ENCODE results near the gene B3GNT3. TPM values are rescaled to one million over a fixed set of nuclear protein-coding genes. Genes with fewer than 3 reads are reported as not detected.
"Not testable (repeated sequence)": the region's sequence is repeated elsewhere in the genome, so short reads cannot be mapped to it uniquely, and the experiment has no call there.

B3GNT3 gene
- total RNA-seq, 2 experiments from 2014 or later: 0.75 to 0.95 TPM

- H3K9me3 Mint-ChIP-seq (ENCODE audit: low read depth); H3K27me3 Mint-ChIP-seq; H3K27ac Mint-ChIP-seq; DNase-seq; H3K4me3 Mint-ChIP-seq; H3K36me3 Mint-ChIP-seq (ENCODE audit: low read depth); ATAC-seq: not testable (repeated sequence)
- CTCF ChIA-PET: interaction anchor here (0.6 to 0.7 kb wide), 3 partner anchors 9 to 21 kb away, joined by 3 to 5 read pairs (median 4); no protein-coding TSS in a partner anchor
- POLR2A ChIA-PET: interaction anchor here (0.7 kb wide), 1 partner anchor 21 kb away, joined by 7 read pairs; no protein-coding TSS in a partner anchor
- H3K4me1 Mint-ChIP-seq: peaks cover 48% of the 10 kb centered on the region
- intact Hi-C loops (cut with DNase I, micrococcal nuclease): loop anchor here (5.0 kb wide), 2 partner anchors 59 to 134 kb away; partner anchors contain the start of genes CCDC124 (in 1 of the 2) and RPL18A (in 1 of the 2)
These were observed 3.7 kb downstream of the B3GNT3 start for GRCh38 chr19:17798599-17798998.

GRCh38 chr19:17802137-17802858 lies 7.4 kb downstream of the B3GNT3 start:
- ChIA-PET POLR2A (interaction anchor here (0.5 to 0.7 kb wide), 4 partner anchors 9 to 399 kb away, joined by 3 to 9 read pairs (median 3); no protein-coding TSS in a partner anchor), CTCF (interaction anchor here (0.7 to 1.8 kb wide), 5 partner anchors 15 to 192 kb away, joined by 3 to 11 read pairs (median 4); partner anchors contain the start of gene RPL18A)
- H3K27me3 Mint-ChIP-seq: no peaks in the 10 kb centered on the region
- ATAC-seq (no peak), DNase-seq (no peak)
- H3K9me3 Mint-ChIP-seq (ENCODE audit: low read depth): no peaks in the 10 kb centered on the region
- intact Hi-C loops (cut with DNase I, micrococcal nuclease): no loop called here
- peak overlapping the region; percentile 58 for H3K27ac Mint-ChIP-seq
- H3K4me3 Mint-ChIP-seq: no peak overlapping the region
- H3K4me1 Mint-ChIP-seq: peaks cover 35% of the 10 kb centered on the region
- no peaks in the 10 kb centered on the region for H3K36me3 Mint-ChIP-seq (ENCODE audit: low read depth)

- H3K27me3 Mint-ChIP-seq: no peaks in the 10 kb centered on the region
- POLR2A ChIA-PET: interaction anchor here (1.0 kb wide), 1 partner anchor 56 kb away, joined by 5 read pairs; the partner anchor contains the start of gene RPL18A
These were observed 8.4 kb downstream of the B3GNT3 start for GRCh38 chr19:17803264-17803896.

GRCh38 chr19:17805427-17805826 lies 10.5 kb downstream of the B3GNT3 start:
- ChIA-PET CTCF (interaction anchor here (0.6 to 1.5 kb wide), 3 partner anchors 9 to 113 kb away, joined by 3 to 5 read pairs (median 3); partner anchors contain the start of gene B3GNT3), POLR2A (interaction anchor here (0.6 to 0.7 kb wide), 2 partner anchors 8 to 13 kb away, joined by 3 to 5 read pairs; no protein-coding TSS in a partner anchor)
- ATAC-seq (no peak), DNase-seq (no peak)
- Mint-ChIP-seq H3K27ac (no peak overlapping the region), H3K4me1 (peaks cover 35% of the 10 kb centered on the region), H3K9me3 (ENCODE audit: low read depth) (no peaks in the 10 kb centered on the region), H3K36me3 (ENCODE audit: low read depth) (no peaks in the 10 kb centered on the region), H3K27me3 (no peaks in the 10 kb centered on the region), H3K4me3 (no peak overlapping the region)
- intact Hi-C loops (cut with DNase I, micrococcal nuclease): loop anchor here in 1 of 2 experiments (5.0 kb wide), 1 partner anchor 37 kb away; no protein-coding TSS in a partner anchor

More at GRCh38 chr19:17803264-17803896, 8.4 kb downstream of the B3GNT3 start:
- peak; percentile 41 for DNase-seq
- Mint-ChIP-seq H3K4me1 (peaks cover 33% of the 10 kb centered on the region), H3K4me3 (no peak overlapping the region), H3K36me3 (ENCODE audit: low read depth) (no peaks in the 10 kb centered on the region), H3K27ac (peak overlapping the region; percentile 72), H3K9me3 (ENCODE audit: low read depth) (no peaks in the 10 kb centered on the region)
- intact Hi-C loops (cut with DNase I, micrococcal nuclease): no loop called here
- CTCF ChIA-PET: interaction anchor here (0.7 to 1.8 kb wide), 4 partner anchors 19 to 56 kb away, joined by 3 to 11 read pairs (median 4); partner anchors contain the start of gene RPL18A
- ATAC-seq: peak; percentile 39

- Mint-ChIP-seq H3K4me1 (peaks cover 35% of the 10 kb centered on the region), H3K36me3 (ENCODE audit: low read depth) (no peaks in the 10 kb centered on the region), H3K27me3 (no peaks in the 10 kb centered on the region), H3K4me3 (no peak overlapping the region), H3K27ac (peak overlapping the region; percentile 25), H3K9me3 (ENCODE audit: low read depth) (no peaks in the 10 kb centered on the region)
- intact Hi-C loops (cut with DNase I, micrococcal nuclease): loop anchor here in 1 of 2 experiments (5.0 kb wide), 1 partner anchor 35 kb away; no protein-coding TSS in a partner anchor
- CTCF ChIA-PET: no interaction called here
- peak; percentile 62 for DNase-seq
- POLR2A ChIA-PET: interaction anchor here (0.7 kb wide), 1 partner anchor 12 kb away, joined by 8 read pairs; the partner anchor contains the start of gene B3GNT3
- ATAC-seq: peak; percentile 78
These were observed 12.0 kb downstream of the B3GNT3 start for GRCh38 chr19:17806945-17807344.

- peaks cover 30% of the 10 kb centered on the region for H3K4me1 Mint-ChIP-seq
- POLR2A ChIA-PET: no interaction called here
- H3K9me3 Mint-ChIP-seq (ENCODE audit: low read depth): no peaks in the 10 kb centered on the region
- CTCF ChIA-PET: interaction anchor here (0.6 to 1.0 kb wide), 2 partner anchors 25 to 425 kb away, joined by 3 to 4 read pairs; no protein-coding TSS in a partner anchor
- no peak overlapping the region for H3K27ac Mint-ChIP-seq
- no peaks in the 10 kb centered on the region for H3K27me3 Mint-ChIP-seq
- peak; percentile 46 for DNase-seq
- ATAC-seq: no peak
- intact Hi-C loops (cut with DNase I, micrococcal nuclease): loop anchor here in 1 of 2 experiments (5.0 kb wide), 1 partner anchor 34 kb away; no protein-coding TSS in a partner anchor
- H3K4me3 Mint-ChIP-seq: no peak overlapping the region
- H3K36me3 Mint-ChIP-seq (ENCODE audit: low read depth): no peaks in the 10 kb centered on the region
These were observed 12.9 kb downstream of the B3GNT3 start for GRCh38 chr19:17807731-17808316.

- Mint-ChIP-seq H3K9me3 (ENCODE audit: low read depth) (no peaks in the 10 kb centered on the region), H3K36me3 (ENCODE audit: low read depth) (no peaks in the 10 kb centered on the region), H3K4me3 (no peak overlapping the region), H3K27me3 (no peaks in the 10 kb centered on the region), H3K4me1 (peaks cover 14% of the 10 kb centered on the region), H3K27ac (no peak overlapping the region)
- ChIA-PET POLR2A (no interaction called here), CTCF (no interaction called here)
- intact Hi-C loops (cut with DNase I, micrococcal nuclease): no loop called here
- no peak for DNase-seq
- no peak for ATAC-seq
These were observed 16.2 kb downstream of the B3GNT3 start for GRCh38 chr19:17811103-17811502.

- Mint-ChIP-seq H3K9me3 (ENCODE audit: low read depth) (no peaks in the 10 kb centered on the region), H3K27ac (no peak overlapping the region), H3K4me3 (no peak overlapping the region), H3K36me3 (ENCODE audit: low read depth) (no peaks in the 10 kb centered on the region), H3K27me3 (no peaks in the 10 kb centered on the region), H3K4me1 (peaks cover 14% of the 10 kb centered on the region)
- intact Hi-C loops (cut with DNase I, micrococcal nuclease): no loop called here
- CTCF ChIA-PET: no interaction called here
- DNase-seq: no peak
- POLR2A ChIA-PET: no interaction called here
- no peak for ATAC-seq
These were observed 16.7 kb downstream of the B3GNT3 start for GRCh38 chr19:17811681-17812080.

GRCh38 chr19:17812099-17812498 lies 17.2 kb downstream of the B3GNT3 start:
- Mint-ChIP-seq H3K36me3 (ENCODE audit: low read depth) (no peaks in the 10 kb centered on the region), H3K27me3 (no peaks in the 10 kb centered on the region), H3K4me3 (no peak overlapping the region), H3K9me3 (ENCODE audit: low read depth) (no peaks in the 10 kb centered on the region), H3K4me1 (peaks cover 12% of the 10 kb centered on the region), H3K27ac (no peak overlapping the region)
- ChIA-PET CTCF (interaction anchor here (0.5 to 0.6 kb wide), 2 partner anchors 310 to 1684 kb away, joined by 3 read pairs; no protein-coding TSS in a partner anchor), POLR2A (no interaction called here)
- intact Hi-C loops (cut with DNase I, micrococcal nuclease): no loop called here
- no peak for DNase-seq
- ATAC-seq: no peak

- intact Hi-C loops (cut with DNase I, micrococcal nuclease): no loop called here
These were observed 22.9 kb downstream of the B3GNT3 start for GRCh38 chr19:17817668-17818363.

More at GRCh38 chr19:17817668-17818363, 22.9 kb downstream of the B3GNT3 start:
- Mint-ChIP-seq H3K36me3 (ENCODE audit: low read depth) (no peaks in the 10 kb centered on the region), H3K27ac (no peak overlapping the region), H3K9me3 (ENCODE audit: low read depth) (no peaks in the 10 kb centered on the region), H3K27me3 (no peaks in the 10 kb centered on the region), H3K4me1 (no peaks in the 10 kb centered on the region), H3K4me3 (no peak overlapping the region)
- ChIA-PET POLR2A (interaction anchor here (1.1 kb wide), 1 partner anchor 42 kb away, joined by 7 read pairs; the partner anchor contains the start of gene RPL18A), CTCF (no interaction called here)
- DNase-seq (no peak), ATAC-seq (no peak)
